OCI-LY1 (cell line): Measurements from ENCODE around the gene CEP104.

Source experiments
- CTCF ChIP-seq: fragments of 200-600 bp; sonication (generic), shearing (Covaris generic); IDR thresholded peaks from 2 replicates; pipeline ENCODE4 v1.5.1; 2017; ENCODE audit warnings: mild to moderate bottlenecking, antibody characterized with exemption, low read length, moderate library complexity, mixed read lengths
- EZH2 ChIP-seq: fragments of 200-600 bp; sonication (generic), shearing (Covaris generic); IDR thresholded peaks from 2 replicates; pipeline ENCODE4 v1.8.0; 2017; ENCODE audit warnings: borderline replicate concordance, mixed run types, mild to moderate bottlenecking, antibody characterized with exemption, low read length, moderate library complexity, mixed read lengths

- TF ChIP-seq CTCF: no peak
- no peak for TF ChIP-seq EZH2
Observed at GRCh38 chr1:3779265-3779911, 77.6 kb downstream of the CEP104 start.
